ENCODE results near the gene A1BG. TPM values are rescaled to one million over a fixed set of nuclear protein-coding genes. Genes with fewer than 3 reads are reported as not detected.

The A1BG gene
- 0.65 and 1.5 TPM in 2 replicates for total RNA-seq

GRCh38 chr19:58352760-58353671 lies at the start of gene A1BG:
Gene A1BG, minus strand, starts transcription at chr19:58353492. Its CDS starts 55 bp downstream, at chr19:58353437.

GRCh38 chr19:58395220-58395978 lies 42.1 kb upstream of the A1BG start, which contains the start of gene RNF225:
Gene RNF225, plus strand, starts transcription at chr19:58395656. Its CDS starts 434 bp downstream, at chr19:58396090.

GRCh38 chr19:58386576-58387337 lies 33.5 kb upstream of the A1BG start, which contains the start of gene RPS5:
Gene RPS5, plus strand, starts transcription at chr19:58387269. Its CDS starts 869 bp downstream, at chr19:58388138.

GRCh38 chr19:58380662-58381459 lies 27.6 kb upstream of the A1BG start, which contains the start of gene ZNF837:
Gene ZNF837, minus strand, starts transcription at chr19:58381030. Its CDS starts 11,698 bp downstream, at chr19:58369332.

GRCh38 chr19:58362272-58362994 lies 9.1 kb upstream of the A1BG start, which contains the start of gene ZNF497:
Gene ZNF497, minus strand, starts transcription at chr19:58362751. Its CDS starts 5,116 bp downstream, at chr19:58357635.

GRCh38 chr19:58326914-58327726 lies 26.2 kb downstream of the A1BG start, which contains the start of gene ZSCAN22:
Gene ZSCAN22, plus strand, starts transcription at chr19:58326994. Its CDS starts 7,809 bp downstream, at chr19:58334803.

GRCh38 chr19:58305065-58305931 lies 48.0 kb downstream of the A1BG start, which contains the start of gene ERVK3-1:
Gene ERVK3-1, plus strand, starts transcription at chr19:58305377. Its CDS starts 6,792 bp downstream, at chr19:58312169.

Small RNAs within 50 kb of the gene (small RNA-seq; reads per million reads assigned to genes)
- not detected for gene MIR4754
- gene MIR6806 = not detected
- gene RNA5SP473 = 0.11 reads per million

Other genes with a start within 250 kb of the A1BG start
- 11.4 and 16.0 TPM in 2 replicates for gene ZNF329, start 202.7 kb downstream of the A1BG start, total RNA-seq
- gene ZNF274, start 170.4 kb downstream of the A1BG start, total RNA-seq = 9.5 and 14.5 TPM in 2 replicates
- 25.7 and 41.0 TPM in 2 replicates for gene ZNF544, start 124.6 kb downstream of the A1BG start, total RNA-seq
- 6.0 and 6.5 TPM in 2 replicates for gene ZNF8, start 74.5 kb downstream of the A1BG start, total RNA-seq
- 25.9 and 36.6 TPM in 2 replicates for gene ERVK3-1, start 48.1 kb downstream of the A1BG start, total RNA-seq
- 2.5 and 3.2 TPM in 2 replicates for gene ZSCAN22, start 26.5 kb downstream of the A1BG start, total RNA-seq
- 0.78 and 1.5 TPM in 2 replicates for gene ZNF497, start 9.3 kb upstream of the A1BG start, total RNA-seq
- gene ZNF837, start 27.5 kb upstream of the A1BG start, total RNA-seq = 2.2 and 2.7 TPM in 2 replicates
- gene RPS5, start 33.8 kb upstream of the A1BG start, total RNA-seq = 995 and 1,127 TPM in 2 replicates
- gene RNF225, start 42.2 kb upstream of the A1BG start, total RNA-seq = 0.13 TPM in 1 of 2 replicates, not detected in the other
- gene ZNF584, start 55.2 kb upstream of the A1BG start, total RNA-seq = 13.2 TPM in 2 replicates
- 8.0 and 8.8 TPM in 2 replicates for gene ZNF132, start 86.7 kb upstream of the A1BG start, total RNA-seq
- gene ZNF324B, start 98.1 kb upstream of the A1BG start, total RNA-seq = 7.2 and 8.4 TPM in 2 replicates
- 12.9 and 13.1 TPM in 2 replicates for gene ZNF324, start 113.6 kb upstream of the A1BG start, total RNA-seq
- 9.1 TPM in 2 replicates for gene ZNF446, start 122.9 kb upstream of the A1BG start, total RNA-seq
- gene SLC27A5, start 158.5 kb upstream of the A1BG start, total RNA-seq = 3.5 and 4.8 TPM in 2 replicates
- gene ZBTB45, start 166.3 kb upstream of the A1BG start, total RNA-seq = 5.5 and 5.9 TPM in 2 replicates
- gene TRIM28, start 190.6 kb upstream of the A1BG start, total RNA-seq = 155 and 186 TPM in 2 replicates
- gene CHMP2A, start 201.6 kb upstream of the A1BG start, total RNA-seq = 104 TPM in 2 replicates
- 37.7 and 46.0 TPM in 2 replicates for gene UBE2M, start 205.1 kb upstream of the A1BG start, total RNA-seq
- 14.7 and 15.5 TPM in 2 replicates for gene MZF1, start 219.8 kb upstream of the A1BG start, total RNA-seq